ENCODE results near the gene ZNF664. TPM values are rescaled to one million over a fixed set of nuclear protein-coding genes. Genes with fewer than 3 reads are reported as not detected.

Gene ZNF664
- total and polyA plus RNA-seq, 9 of the 15 experiments (the other 6 are each of a cell fraction or from before 2014, with no cell fraction given), result 3.3 to 101 (median 63.6) TPM

- Histone ChIP-seq H3K36me3 (ENCODE audit: control insufficient read depth, insufficient read depth, low read length) (no peaks in the 10 kb centered on the region), H2AFZ (ENCODE audit: low read depth, low read length) (peak overlapping the region; percentile 48; the same call in 1 of the 2 replicates), H3K9me3 (replicated peaks; ENCODE audit: control insufficient read depth, insufficient read depth, low read depth, low read length) (no peaks in the 10 kb centered on the region; the same call in 1 of the 2 replicates), H3K79me2 (ENCODE audit: control insufficient read depth, insufficient read depth, low read length) (no peaks in the 10 kb centered on the region), H3K27me3 (ENCODE audit: control insufficient read depth in 2 of 2, insufficient read depth in 2 of 2, low read length in 2 of 2) (peaks cover 0 to 4% of the 10 kb centered on the region in 2 experiments; a peak in 1 of 5 replicates), H4K20me1 (replicated peaks; ENCODE audit: control insufficient read depth, insufficient read depth, low read length) (no peaks in the 10 kb centered on the region), H3K4me2 (ENCODE audit: insufficient read depth, low read length) (no peak overlapping the region), H3K9me1 (ENCODE audit: control insufficient read depth, insufficient read depth, low read length) (no peaks in the 10 kb centered on the region), H3K27ac (ENCODE audit: extremely low read depth, low read depth, low read length) (no peak overlapping the region), H3K4me3 (no peak overlapping the region), H3K4me1 (replicated peaks in 1 of 2; ENCODE audit: control insufficient read depth in 2 of 2, insufficient read depth in 2 of 2, low read length in 2 of 2) (peaks cover 15 to 19% of the 10 kb centered on the region in 2 experiments; a peak in 4 of 5 replicates), H3K9ac (ENCODE audit: insufficient read depth in 1 of 2, low read depth in 2 of 2, low read length in 2 of 2) (no peak overlapping the region)
- POLR2A ChIA-PET, result interaction anchor here (1.3 kb wide), 1 partner anchor 24 kb away, joined by 4 read pairs; no protein-coding TSS in a partner anchor
- DNase-seq (ENCODE audit: extremely low read depth in 1 of 4, low spot score in 3 of 4), result peak in 2 of 4 experiments; percentile 38 to 46
- CTCF ChIA-PET (ENCODE audit: low intra/inter-chr PET ratio), result no interaction called here
- in situ Hi-C loops (cut with MboI), result no loop called here
- intact Hi-C loops (cut with micrococcal nuclease), result no loop called here
- BruUV-seq (replicated peaks), result no TSS peak
- peak; percentile 61 for ATAC-seq
- WGBS (ENCODE audit: insufficient coverage, low coverage, missing lambda C conversion rate), result 29% methylated on average over 8 of the region's 8 CpGs
- FAIRE-seq, result peak; percentile 63
- TF ChIP-seq, protein P1, sequence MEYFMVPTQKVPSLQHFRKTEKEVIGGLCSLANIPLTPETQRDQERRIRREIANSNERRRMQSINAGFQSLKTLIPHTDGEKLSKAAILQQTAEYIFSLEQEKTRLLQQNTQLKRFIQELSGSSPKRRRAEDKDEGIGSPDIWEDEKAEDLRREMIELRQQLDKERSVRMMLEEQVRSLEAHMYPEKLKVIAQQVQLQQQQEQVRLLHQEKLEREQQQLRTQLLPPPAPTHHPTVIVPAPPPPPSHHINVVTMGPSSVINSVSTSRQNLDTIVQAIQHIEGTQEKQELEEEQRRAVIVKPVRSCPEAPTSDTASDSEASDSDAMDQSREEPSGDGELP (CRISPR knock-in tag; IDR thresholded peaks at IDR 0.05; ENCODE audit: borderline replicate concordance), result peak; percentile 82
- no peak for TF ChIP-seq ZZZ3 (IDR thresholded peaks at IDR 0.05)
- TF ChIP-seq ZNF232 (CRISPR knock-in tag; IDR thresholded peaks at IDR 0.05), result peak; percentile 97
- TF ChIP-seq, protein P2, sequence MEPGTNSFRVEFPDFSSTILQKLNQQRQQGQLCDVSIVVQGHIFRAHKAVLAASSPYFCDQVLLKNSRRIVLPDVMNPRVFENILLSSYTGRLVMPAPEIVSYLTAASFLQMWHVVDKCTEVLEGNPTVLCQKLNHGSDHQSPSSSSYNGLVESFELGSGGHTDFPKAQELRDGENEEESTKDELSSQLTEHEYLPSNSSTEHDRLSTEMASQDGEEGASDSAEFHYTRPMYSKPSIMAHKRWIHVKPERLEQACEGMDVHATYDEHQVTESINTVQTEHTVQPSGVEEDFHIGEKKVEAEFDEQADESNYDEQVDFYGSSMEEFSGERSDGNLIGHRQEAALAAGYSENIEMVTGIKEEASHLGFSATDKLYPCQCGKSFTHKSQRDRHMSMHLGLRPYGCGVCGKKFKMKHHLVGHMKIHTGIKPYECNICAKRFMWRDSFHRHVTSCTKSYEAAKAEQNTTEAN (CRISPR knock-in tag; IDR thresholded peaks at IDR 0.05), result peak; percentile 65; the same call in 1 of the 2 replicates
- no peak for TF ChIP-seq NFRKB (IDR thresholded peaks at IDR 0.05; ENCODE audit: low read depth)
- no peak for TF ChIP-seq U2AF1 (optimal IDR thresholded peaks at IDR 0.05; ENCODE audit: low read depth, low read length)
- TF ChIP-seq SMARCA5 (IDR thresholded peaks at IDR 0.05), result no peak
- no peak for TF ChIP-seq SRSF9 (IDR thresholded peaks at IDR 0.05; ENCODE audit: borderline replicate concordance, low read depth, low read length)
- TF ChIP-seq ETV1 (tag; conservative IDR thresholded peaks at IDR 0.05; ENCODE audit: low read depth), result no peak
- TF ChIP-seq ZBTB33 (CRISPR knock-in tag; IDR thresholded peaks at IDR 0.05), result peak; percentile 60
- no peak for TF ChIP-seq E4F1 (CRISPR knock-in tag; IDR thresholded peaks at IDR 0.05; ENCODE audit: borderline replicate concordance)
- TF ChIP-seq CBFA2T2 (conservative IDR thresholded peaks at IDR 0.05), result 0 out of 2 replicates have a peak, but pooled peaks have one; percentile 19
- TF ChIP-seq, protein P3, sequence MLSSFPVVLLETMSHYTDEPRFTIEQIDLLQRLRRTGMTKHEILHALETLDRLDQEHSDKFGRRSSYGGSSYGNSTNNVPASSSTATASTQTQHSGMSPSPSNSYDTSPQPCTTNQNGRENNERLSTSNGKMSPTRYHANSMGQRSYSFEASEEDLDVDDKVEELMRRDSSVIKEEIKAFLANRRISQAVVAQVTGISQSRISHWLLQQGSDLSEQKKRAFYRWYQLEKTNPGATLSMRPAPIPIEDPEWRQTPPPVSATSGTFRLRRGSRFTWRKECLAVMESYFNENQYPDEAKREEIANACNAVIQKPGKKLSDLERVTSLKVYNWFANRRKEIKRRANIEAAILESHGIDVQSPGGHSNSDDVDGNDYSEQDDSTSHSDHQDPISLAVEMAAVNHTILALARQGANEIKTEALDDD (IDR thresholded peaks at IDR 0.05), result peak; percentile 72
- no peak for TF ChIP-seq CBX1 (IDR thresholded peaks at IDR 0.05; ENCODE audit: low read depth)
- peak; percentile 44; the same call in 1 of the 2 replicates for TF ChIP-seq CBFA2T3 (IDR thresholded peaks at IDR 0.05)
- no peak for TF ChIP-seq ZNF79 (CRISPR knock-in tag; IDR thresholded peaks at IDR 0.05; ENCODE audit: low read depth)
Observed at GRCh38 chr12:124024263-124024678, 51.3 kb downstream of the ZNF664 start.
